ENCODE data around the gene TMEM30A. TPM values are rescaled to one million over a fixed set of nuclear protein-coding genes. Genes with fewer than 3 reads are reported as not detected.
A peak's percentile ranks its signal among the peaks of the same experiment; 100 is the strongest.

TMEM30A gene
- total RNA-seq, 1 donor from 2014 or later: 57.0 TPM

GRCh38 chr6:75211920-75212590 lies 72.5 kb downstream of the TMEM30A start:
- Mint-ChIP-seq H3K4me3 (no peak overlapping the region), H3K27ac (no peak overlapping the region), H3K27me3 (peaks cover 40% of the 10 kb centered on the region), H3K4me1 (peaks cover 30% of the 10 kb centered on the region), H3K36me3 (ENCODE audit: low read depth) (no peaks in the 10 kb centered on the region), H3K9me3 (no peaks in the 10 kb centered on the region)
- no peak for DNase-seq
- intact Hi-C loops (cut with micrococcal nuclease): loop anchor here (1.0 kb wide), 2 partner anchors 1242 to 1473 kb away; no protein-coding TSS in a partner anchor

- no peaks in the 10 kb centered on the region for H3K9me3 Mint-ChIP-seq
- H3K27ac Mint-ChIP-seq: no peak overlapping the region
- DNase-seq: peak; percentile 87
- intact Hi-C loops (cut with micrococcal nuclease): loop anchor here (1.0 kb wide), 2 partner anchors 1241 to 1472 kb away; no protein-coding TSS in a partner anchor
- H3K36me3 Mint-ChIP-seq (ENCODE audit: low read depth): no peaks in the 10 kb centered on the region
- peaks cover 35% of the 10 kb centered on the region for H3K4me1 Mint-ChIP-seq
- H3K4me3 Mint-ChIP-seq: no peak overlapping the region
- H3K27me3 Mint-ChIP-seq: peaks cover 48% of the 10 kb centered on the region
Observed at GRCh38 chr6:75210885-75211739, 73.5 kb downstream of the TMEM30A start.

GRCh38 chr6:75209184-75209723 lies 75.3 kb downstream of the TMEM30A start:
- peaks cover 63% of the 10 kb centered on the region for H3K27me3 Mint-ChIP-seq
- peaks cover 1% of the 10 kb centered on the region for H3K36me3 Mint-ChIP-seq (ENCODE audit: low read depth)
- H3K27ac Mint-ChIP-seq: peak overlapping the region; percentile 7
- H3K4me3 Mint-ChIP-seq: peak overlapping the region; percentile 83
- DNase-seq: no peak
- intact Hi-C loops (cut with micrococcal nuclease): loop anchor here (1.0 to 10.0 kb wide), 7 partner anchors 122 to 1532 kb away; no protein-coding TSS in a partner anchor
- H3K9me3 Mint-ChIP-seq: no peaks in the 10 kb centered on the region
- peaks cover 48% of the 10 kb centered on the region for H3K4me1 Mint-ChIP-seq

DNA sequence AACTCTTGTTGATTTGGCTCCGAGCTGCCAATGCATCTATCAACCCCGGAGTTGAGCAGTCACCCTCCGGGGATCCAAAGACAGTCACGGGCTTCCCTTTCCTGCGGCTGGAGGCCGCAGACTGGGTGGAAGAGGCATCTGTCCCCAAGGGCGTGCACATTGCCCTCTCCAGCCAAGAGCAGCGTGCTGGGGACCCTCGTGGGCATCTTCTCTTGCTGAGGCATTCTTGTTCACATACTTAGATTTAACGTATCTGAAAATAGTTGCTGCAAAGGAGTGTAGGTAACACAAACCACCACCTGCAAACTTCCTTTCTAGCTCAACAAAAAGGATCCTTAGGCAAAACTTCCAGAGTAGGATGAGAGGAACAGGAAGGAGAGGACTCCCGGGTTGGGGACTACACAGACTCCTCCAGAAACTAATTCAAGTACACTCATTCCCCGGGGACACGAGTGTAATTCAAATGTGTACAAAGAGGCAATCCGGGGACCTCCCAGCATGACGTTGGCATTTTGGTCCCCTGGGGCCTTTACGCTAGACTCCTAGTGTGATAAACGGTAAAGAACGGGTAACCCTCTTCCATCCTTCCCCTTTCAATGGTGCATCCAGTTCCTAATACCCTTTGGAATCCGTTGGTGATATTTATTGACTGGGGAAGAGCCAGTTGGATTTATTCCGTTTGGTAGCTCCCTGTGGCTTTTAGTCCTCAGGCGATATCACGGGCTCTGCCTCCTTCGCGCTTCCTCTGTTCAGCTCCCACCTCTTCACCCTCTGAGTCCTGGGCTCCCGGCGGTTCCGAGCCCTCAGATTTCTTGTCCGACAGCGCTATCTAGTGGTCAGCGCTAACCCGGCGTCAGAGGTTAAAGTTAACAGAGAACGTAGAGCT lies 76.1 kb downstream of the TMEM30A start:
- peaks cover 1% of the 10 kb centered on the region for H3K36me3 Mint-ChIP-seq (ENCODE audit: low read depth)
- peak; percentile 95 for DNase-seq
- peak overlapping the region; percentile 83 for H3K4me3 Mint-ChIP-seq
- peaks cover 70% of the 10 kb centered on the region for H3K27me3 Mint-ChIP-seq
- no peaks in the 10 kb centered on the region for H3K9me3 Mint-ChIP-seq
- H3K4me1 Mint-ChIP-seq: peaks cover 51% of the 10 kb centered on the region
- intact Hi-C loops (cut with micrococcal nuclease): loop anchor here (1.0 to 10.0 kb wide), 7 partner anchors 121 to 1531 kb away; no protein-coding TSS in a partner anchor
- peak overlapping the region; percentile 66 for H3K27ac Mint-ChIP-seq

- Mint-ChIP-seq H3K27me3 (peaks cover 80% of the 10 kb centered on the region), H3K4me3 (peak overlapping the region; percentile 83), H3K9me3 (no peaks in the 10 kb centered on the region), H3K36me3 (ENCODE audit: low read depth) (peaks cover 1% of the 10 kb centered on the region), H3K27ac (peak overlapping the region; percentile 32), H3K4me1 (peaks cover 54% of the 10 kb centered on the region)
- no peak for DNase-seq
- intact Hi-C loops (cut with micrococcal nuclease): loop anchor here (5.0 to 10.0 kb wide), 4 partner anchors 119 to 1529 kb away; no protein-coding TSS in a partner anchor
Observed at GRCh38 chr6:75206576-75207342, 77.8 kb downstream of the TMEM30A start.

- Mint-ChIP-seq H3K27ac (peak within 1 kb of the TSS; percentile 57), H3K4me3 (peak within 1 kb of the TSS; percentile 83), H3K9me3 (no peaks in the 10 kb centered on the region), H3K4me1 (peaks cover 52% of the 10 kb centered on the region), H3K27me3 (peaks cover 82% of the 10 kb centered on the region), H3K36me3 (ENCODE audit: low read depth) (peaks cover 1% of the 10 kb centered on the region)
- intact Hi-C loops (cut with micrococcal nuclease): loop anchor here (5.0 to 10.0 kb wide), 4 partner anchors 119 to 1529 kb away; no protein-coding TSS in a partner anchor
- peak; percentile 75 for DNase-seq
Observed at GRCh38 chr6:75205776-75206575, 78.6 kb downstream of the TMEM30A start, which contains the start of gene COL12A1. COL12A1 (minus strand) TSS chr6:75206053; CDS start chr6:75202792, 3,261 bp downstream.

- DNase-seq: peak; percentile 75
- H3K36me3 Mint-ChIP-seq (ENCODE audit: low read depth): peaks cover 1% of the 10 kb centered on the region
- peak overlapping the region; percentile 57 for H3K27ac Mint-ChIP-seq
- H3K27me3 Mint-ChIP-seq: peaks cover 84% of the 10 kb centered on the region
- H3K4me1 Mint-ChIP-seq: peaks cover 52% of the 10 kb centered on the region
- intact Hi-C loops (cut with micrococcal nuclease): loop anchor here (5.0 to 10.0 kb wide), 4 partner anchors 118 to 1528 kb away; no protein-coding TSS in a partner anchor
- H3K4me3 Mint-ChIP-seq: peak overlapping the region; percentile 74
- no peaks in the 10 kb centered on the region for H3K9me3 Mint-ChIP-seq
Observed at GRCh38 chr6:75204959-75205775, 79.4 kb downstream of the TMEM30A start.

- peaks cover 85% of the 10 kb centered on the region for H3K27me3 Mint-ChIP-seq
- peaks cover 52% of the 10 kb centered on the region for H3K4me1 Mint-ChIP-seq
- H3K27ac Mint-ChIP-seq: peak overlapping the region; percentile 39
- H3K36me3 Mint-ChIP-seq (ENCODE audit: low read depth): peaks cover 1% of the 10 kb centered on the region
- intact Hi-C loops (cut with micrococcal nuclease): loop anchor here (10.0 kb wide), 2 partner anchors 290 to 860 kb away; no protein-coding TSS in a partner anchor
- peak; percentile 81 for DNase-seq
- no peaks in the 10 kb centered on the region for H3K9me3 Mint-ChIP-seq
- H3K4me3 Mint-ChIP-seq: peak overlapping the region; percentile 74
Observed at GRCh38 chr6:75204217-75204958, 80.2 kb downstream of the TMEM30A start.

DNA sequence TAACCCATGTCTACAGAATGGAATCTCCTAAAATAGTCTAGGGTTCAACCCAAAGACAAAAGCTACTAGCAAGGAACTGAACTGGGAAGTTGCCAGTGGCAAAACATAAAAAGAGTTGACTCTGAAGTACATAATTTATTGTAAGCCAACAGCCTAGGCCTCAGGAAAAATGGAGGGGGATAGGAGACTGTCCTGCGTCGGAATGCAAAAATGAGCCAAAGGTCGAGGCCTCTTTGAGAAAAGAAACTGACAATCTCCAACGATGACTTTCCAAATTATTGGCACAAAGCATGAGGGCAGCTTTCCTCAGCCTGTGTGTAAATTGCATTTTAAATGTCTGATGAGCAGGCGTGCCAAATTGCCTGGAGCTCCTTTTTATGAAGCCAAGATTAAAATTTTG lies 80.9 kb downstream of the TMEM30A start:
- no peak for DNase-seq
- Mint-ChIP-seq H3K27me3 (peaks cover 81% of the 10 kb centered on the region), H3K4me1 (peaks cover 47% of the 10 kb centered on the region), H3K4me3 (no peak overlapping the region), H3K27ac (no peak overlapping the region), H3K36me3 (ENCODE audit: low read depth) (peaks cover 1% of the 10 kb centered on the region), H3K9me3 (no peaks in the 10 kb centered on the region)
- intact Hi-C loops (cut with micrococcal nuclease): loop anchor here (10.0 kb wide), 2 partner anchors 289 to 859 kb away; no protein-coding TSS in a partner anchor

All from activated CD4-positive, alpha-beta T cell treated with anti-CD3 and anti-CD28 coated beads, Interleukin-2, amount 10 ng/mL, durations not matched to agents 24 days and 14 days (primary cell).